ES-I3 (cell line): ENCODE data around the gene IL22.

ENCODE experiments used
- H3K36me3 ChIP-seq: 2 replicates; pipeline ENCODE4 v1.6.1; 2013; ENCODE audit warnings: mild to moderate bottlenecking, low read length, control low read depth, moderate library complexity; ENCODE audit not compliant: insufficient read depth
- H3K4me1 ChIP-seq: 2 replicates; pipeline ENCODE4 v1.6.1; 2013; ENCODE audit warnings: mild to moderate bottlenecking, control low read depth, low read length; ENCODE audit not compliant: insufficient read depth
- H3K9ac ChIP-seq: 2 replicates; pipeline ENCODE4 v1.6.1; 2013; ENCODE audit warnings: low read depth, mild to moderate bottlenecking, low read length, moderate library complexity
- H3K9me3 ChIP-seq: 2 replicates; pipeline ENCODE4 v1.6.1; 2013; ENCODE audit warnings: mild to moderate bottlenecking, low read length, moderate library complexity; ENCODE audit not compliant: control insufficient read depth, insufficient read depth

The IL22 gene

DNA sequence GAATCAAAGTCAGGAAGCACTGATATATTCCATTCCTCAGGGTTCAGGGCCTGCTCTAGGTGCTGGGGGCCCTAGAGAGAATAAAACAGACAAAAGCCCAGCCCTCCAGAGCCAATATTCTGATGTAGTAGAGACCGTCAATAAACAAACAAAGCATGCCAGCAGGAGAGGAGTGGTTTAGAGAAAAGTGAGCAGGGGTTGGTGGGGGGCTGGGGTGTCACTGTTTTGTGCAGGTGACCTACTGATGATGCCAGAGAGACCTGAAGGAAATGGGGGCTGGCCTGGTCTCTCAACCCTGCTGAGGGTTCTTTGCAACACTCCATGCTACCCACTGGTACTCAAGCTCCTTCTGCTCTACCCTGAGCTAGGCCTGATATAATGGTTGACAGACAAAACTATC is 54.3 kb downstream of the IL22 start:
- Histone ChIP-seq H3K9me3 (no peaks in the 10 kb centered on the region; the same call in 1 of the 2 replicates), H3K4me1 (no peaks in the 10 kb centered on the region; the same call in 1 of the 2 replicates), H3K9ac (no peak overlapping the region), H3K36me3 (no peaks in the 10 kb centered on the region)

GRCh38 chr12:68198507-68199086 is 54.8 kb downstream of the IL22 start:
- Histone ChIP-seq H3K4me1 (no peaks in the 10 kb centered on the region; the same call in 1 of the 2 replicates), H3K9ac (no peak overlapping the region), H3K36me3 (no peaks in the 10 kb centered on the region), H3K9me3 (no peaks in the 10 kb centered on the region; the same call in 1 of the 2 replicates)
